Memory B cell (primary cell): ENCODE data around the gene TMEM151B.

ENCODE experiments used
- ATAC-seq: fragments of 150-1000 bp; cut with Tn5 transposase; 2 replicates; pipeline ENCODE4 v1.10.0; 2021; ENCODE audit warnings: low read depth, mild to moderate bottlenecking, moderate library complexity
- DNase-seq, 2 donors: peaks; one replicate each; pipeline ENCODE4 v3.0.0; 2022; ENCODE audit warnings: low spot score in 2 of 2
- H3K27ac Mint-ChIP-seq: one replicate; pipeline ENCODE4 v1.8.0; 2022; ENCODE audit warnings: mild to moderate bottlenecking, moderate library complexity, mixed read lengths
- H3K27me3 Mint-ChIP-seq: one replicate; pipeline ENCODE4 v1.8.0; 2022; ENCODE audit warnings: mixed read lengths
- H3K36me3 Mint-ChIP-seq: one replicate; pipeline ENCODE4 v1.8.0; 2022; ENCODE audit warnings: mild to moderate bottlenecking, mixed read lengths
- H3K4me1 Mint-ChIP-seq: one replicate; pipeline ENCODE4 v1.8.0; 2022; ENCODE audit warnings: mixed read lengths
- H3K4me3 Mint-ChIP-seq: one replicate; pipeline ENCODE4 v1.8.0; 2022; ENCODE audit warnings: mild to moderate bottlenecking, moderate library complexity, mixed read lengths
- H3K9me3 Mint-ChIP-seq: one replicate; pipeline ENCODE4 v1.8.0; 2022; ENCODE audit warnings: mixed read lengths

The TMEM151B gene

GRCh38 chr6:44285552-44286284, 15.5 kb downstream of the TMEM151B start:
- peaks cover 3% of the 10 kb centered on the region for H3K36me3 Mint-ChIP-seq
- no peaks in the 10 kb centered on the region for H3K4me1 Mint-ChIP-seq
- peaks cover 39% of the 10 kb centered on the region for H3K27me3 Mint-ChIP-seq
- DNase-seq: no peak
- H3K4me3 Mint-ChIP-seq: no peak overlapping the region
- ATAC-seq: no peak
- H3K27ac Mint-ChIP-seq: no peak overlapping the region
- no peaks in the 10 kb centered on the region for H3K9me3 Mint-ChIP-seq

DNA sequence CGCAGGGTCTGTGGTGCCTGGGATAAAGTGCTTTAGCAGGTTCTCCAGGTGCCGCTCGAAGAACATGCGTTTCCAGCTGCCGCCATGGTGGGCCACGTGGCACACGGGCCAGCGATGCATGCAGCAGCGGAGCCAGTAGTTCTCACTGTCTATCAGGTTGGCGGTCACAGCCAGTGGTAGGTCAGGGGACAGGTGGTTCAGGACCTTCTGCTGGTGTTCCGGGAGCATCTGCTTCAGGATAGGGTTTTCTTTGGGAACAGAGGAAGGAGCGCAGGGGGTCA, 16.0 kb downstream of the TMEM151B start:
- Mint-ChIP-seq H3K36me3 (peaks cover 3% of the 10 kb centered on the region), H3K27me3 (peaks cover 38% of the 10 kb centered on the region), H3K9me3 (no peaks in the 10 kb centered on the region), H3K27ac (no peak overlapping the region), H3K4me3 (no peak overlapping the region), H3K4me1 (no peaks in the 10 kb centered on the region)
- DNase-seq (no peak), ATAC-seq (no peak)

GRCh38 chr6:44286747-44287146, 16.5 kb downstream of the TMEM151B start:
- no peak overlapping the region for H3K27ac Mint-ChIP-seq
- no peaks in the 10 kb centered on the region for H3K9me3 Mint-ChIP-seq
- DNase-seq (no peak), ATAC-seq (no peak)
- H3K27me3 Mint-ChIP-seq: peaks cover 40% of the 10 kb centered on the region
- H3K36me3 Mint-ChIP-seq: peaks cover 3% of the 10 kb centered on the region
- no peak overlapping the region for H3K4me3 Mint-ChIP-seq
- no peaks in the 10 kb centered on the region for H3K4me1 Mint-ChIP-seq

- Mint-ChIP-seq H3K9me3 (no peaks in the 10 kb centered on the region), H3K27me3 (peaks cover 34% of the 10 kb centered on the region), H3K4me3 (no peak overlapping the region), H3K27ac (no peak overlapping the region), H3K36me3 (peaks cover 3% of the 10 kb centered on the region), H3K4me1 (no peaks in the 10 kb centered on the region)
- no peak for ATAC-seq
- DNase-seq: no peak
Observed at GRCh38 chr6:44289726-44290260, 19.5 kb downstream of the TMEM151B start.

GRCh38 chr6:44291841-44292240, 21.6 kb downstream of the TMEM151B start:
- DNase-seq: no peak
- ATAC-seq: no peak
- Mint-ChIP-seq H3K9me3 (no peaks in the 10 kb centered on the region), H3K27me3 (peaks cover 39% of the 10 kb centered on the region), H3K27ac (no peak overlapping the region), H3K4me3 (no peak overlapping the region), H3K36me3 (no peaks in the 10 kb centered on the region), H3K4me1 (no peaks in the 10 kb centered on the region)

- Mint-ChIP-seq H3K9me3 (no peaks in the 10 kb centered on the region), H3K4me3 (no peak overlapping the region), H3K4me1 (peaks cover 2% of the 10 kb centered on the region), H3K36me3 (no peaks in the 10 kb centered on the region), H3K27me3 (peaks cover 35% of the 10 kb centered on the region), H3K27ac (no peak overlapping the region)
- DNase-seq: no peak
- no peak for ATAC-seq
Observed at GRCh38 chr6:44292661-44293365, 22.6 kb downstream of the TMEM151B start.

- no peak for ATAC-seq
- DNase-seq: no peak
- Mint-ChIP-seq H3K4me3 (no peak overlapping the region), H3K27ac (no peak overlapping the region), H3K36me3 (peaks cover under 1% of the 10 kb centered on the region), H3K27me3 (peaks cover 30% of the 10 kb centered on the region), H3K4me1 (peaks cover 3% of the 10 kb centered on the region), H3K9me3 (no peaks in the 10 kb centered on the region)
Observed at GRCh38 chr6:44294832-44295791, 24.9 kb downstream of the TMEM151B start.

DNA sequence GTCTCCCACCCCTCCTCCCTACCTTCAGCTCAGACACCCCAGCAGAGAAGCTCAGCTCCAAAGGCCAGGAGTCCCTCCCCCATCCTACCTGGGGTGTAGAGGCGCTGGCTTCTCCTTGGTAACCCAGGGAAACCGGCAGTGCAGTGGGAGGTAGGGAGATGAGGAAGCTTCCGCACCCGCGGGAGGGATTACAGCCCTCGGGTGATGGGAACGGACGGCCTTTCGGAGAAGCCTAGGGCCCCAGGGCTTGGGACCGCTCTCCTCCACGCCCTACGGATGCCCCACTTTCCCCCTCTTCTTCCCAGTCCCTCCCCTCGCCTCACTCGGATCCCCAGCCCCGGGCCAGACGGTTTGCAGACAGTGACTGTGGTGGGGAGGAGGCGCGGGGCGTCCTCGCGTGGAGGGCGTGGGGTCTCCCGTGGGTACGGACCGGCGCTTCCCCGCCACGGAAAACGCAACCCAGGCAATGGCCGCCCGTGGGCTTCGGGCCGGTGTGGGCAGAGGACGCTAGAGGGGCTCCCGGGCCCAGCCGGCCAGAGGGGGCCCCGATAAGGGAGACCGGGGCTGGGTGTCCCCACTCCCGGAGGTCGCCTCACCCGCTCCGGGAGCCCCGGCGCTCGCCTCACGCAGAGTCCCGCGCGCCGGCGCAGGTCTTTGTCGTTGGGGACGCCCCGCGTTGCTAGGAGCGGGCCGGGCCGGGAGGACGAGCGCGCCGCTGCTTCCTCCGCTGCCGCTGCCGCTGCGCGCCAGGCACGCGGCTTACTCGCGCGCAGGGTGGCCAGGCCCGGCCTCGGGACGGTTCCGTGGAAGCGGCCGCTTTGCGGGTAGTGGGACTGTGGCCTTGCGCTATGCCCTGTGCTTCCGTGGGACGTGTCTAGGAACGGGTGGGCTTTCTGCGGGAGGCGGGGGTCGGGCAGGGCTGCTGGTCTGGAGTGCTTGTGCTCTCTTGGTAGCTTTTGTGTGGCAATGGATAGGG, 27.1 kb downstream of the TMEM151B start:
- Mint-ChIP-seq H3K4me3 (peak overlapping the region; percentile 52), H3K9me3 (no peaks in the 10 kb centered on the region), H3K27ac (no peak overlapping the region), H3K27me3 (peaks cover 21% of the 10 kb centered on the region), H3K36me3 (peaks cover 14% of the 10 kb centered on the region), H3K4me1 (peaks cover 3% of the 10 kb centered on the region)
- peak; percentile 89 for ATAC-seq
- peak in 1 of 2 donors; percentile 41 for DNase-seq

DNA sequence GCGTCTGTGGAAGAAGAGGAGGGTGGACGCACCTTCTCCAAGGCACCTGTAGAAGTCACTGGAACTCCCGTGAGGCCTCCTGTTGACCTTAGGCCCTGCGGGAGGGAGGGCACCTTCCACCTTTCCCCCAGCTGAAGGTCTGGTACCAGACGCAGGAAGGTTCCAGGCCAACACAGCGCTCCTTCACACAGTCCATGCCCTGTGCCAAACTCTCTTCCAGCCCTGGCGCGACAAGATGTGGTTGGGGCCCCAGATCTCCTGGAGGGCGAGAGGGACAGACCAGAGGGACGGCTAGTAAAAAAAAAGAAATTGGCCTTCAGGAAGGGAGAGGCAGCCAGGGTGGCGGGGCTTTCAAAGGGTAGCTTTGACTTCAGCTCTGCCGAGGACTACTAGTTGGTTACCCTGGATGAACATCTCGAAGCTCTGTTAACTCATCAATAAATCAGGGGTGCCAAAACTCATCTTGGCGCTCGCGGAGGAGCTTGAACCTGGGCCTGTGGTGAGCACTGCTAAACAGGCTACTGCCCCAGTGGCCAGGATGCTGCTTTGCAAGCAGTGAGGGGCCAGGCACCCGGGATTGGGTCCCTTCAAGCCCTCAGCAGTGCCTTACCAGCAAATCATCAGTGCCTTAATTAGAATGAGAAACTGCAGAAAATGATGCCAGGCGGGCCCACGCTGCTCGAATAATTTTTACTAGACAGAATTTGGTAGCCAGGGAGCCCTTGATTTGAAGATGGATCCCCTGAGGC, 28.0 kb downstream of the TMEM151B start:
- DNase-seq (no peak), ATAC-seq (no peak)
- Mint-ChIP-seq H3K27ac (no peak overlapping the region), H3K36me3 (peaks cover 15% of the 10 kb centered on the region), H3K4me1 (peaks cover 3% of the 10 kb centered on the region), H3K4me3 (peak overlapping the region; percentile 52), H3K27me3 (peaks cover 18% of the 10 kb centered on the region), H3K9me3 (no peaks in the 10 kb centered on the region)

DNA sequence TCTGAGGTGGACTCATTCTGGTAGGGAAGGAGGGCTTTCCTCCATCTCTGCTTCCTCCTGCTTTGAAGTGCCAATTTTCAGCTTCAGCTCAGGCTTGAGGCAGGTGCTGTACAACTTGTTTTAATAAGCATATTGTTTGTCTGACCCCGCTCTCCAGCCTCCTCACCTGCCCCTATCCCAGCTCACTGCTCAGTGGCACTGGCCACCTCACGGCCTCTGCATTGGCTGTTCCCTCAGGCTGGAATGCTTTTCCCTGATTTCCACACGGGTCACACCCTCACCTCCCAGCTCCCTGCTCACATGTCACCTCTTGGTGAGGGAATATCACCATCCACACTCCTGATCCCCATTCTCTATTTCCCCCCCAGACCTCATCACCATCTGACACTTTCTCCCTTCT, 28.6 kb downstream of the TMEM151B start:
- H3K4me1 Mint-ChIP-seq: peaks cover 3% of the 10 kb centered on the region
- H3K9me3 Mint-ChIP-seq: no peaks in the 10 kb centered on the region
- H3K27me3 Mint-ChIP-seq: peaks cover 18% of the 10 kb centered on the region
- no peak overlapping the region for H3K4me3 Mint-ChIP-seq
- peaks cover 20% of the 10 kb centered on the region for H3K36me3 Mint-ChIP-seq
- DNase-seq: no peak
- no peak for ATAC-seq
- no peak overlapping the region for H3K27ac Mint-ChIP-seq

DNA sequence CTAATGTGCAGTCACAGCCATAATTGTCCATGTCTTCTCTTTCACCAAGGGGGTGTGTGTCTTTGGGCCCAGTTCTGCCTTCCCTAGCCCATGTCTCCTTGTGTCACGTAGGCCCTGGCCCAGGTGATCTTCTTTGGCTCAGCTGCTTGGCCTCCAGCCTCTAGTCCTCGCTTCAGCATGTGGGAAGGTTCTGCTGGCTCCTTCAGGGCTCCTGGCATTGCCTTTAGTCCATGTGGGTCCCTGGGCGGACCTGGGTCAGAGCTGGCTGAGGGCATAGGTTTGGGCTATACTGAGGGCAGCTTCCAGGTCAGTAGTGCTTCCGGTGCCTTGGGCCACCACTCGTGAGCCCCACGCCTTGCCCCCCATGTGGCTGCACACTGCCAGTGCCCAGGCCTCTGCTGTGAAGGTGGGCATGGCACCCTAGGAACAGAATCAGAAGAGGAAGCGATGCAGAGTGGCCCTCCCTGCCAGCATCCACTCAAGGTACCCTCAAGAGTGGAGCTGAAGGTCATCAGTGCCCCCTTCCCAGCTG, 30.1 kb downstream of the TMEM151B start:
- DNase-seq (no peak), ATAC-seq (no peak)
- Mint-ChIP-seq H3K9me3 (no peaks in the 10 kb centered on the region), H3K27me3 (peaks cover 16% of the 10 kb centered on the region), H3K27ac (no peak overlapping the region), H3K4me3 (no peak overlapping the region), H3K36me3 (peaks cover 20% of the 10 kb centered on the region), H3K4me1 (peaks cover 3% of the 10 kb centered on the region)

- Mint-ChIP-seq H3K9me3 (no peaks in the 10 kb centered on the region), H3K4me1 (peaks cover 3% of the 10 kb centered on the region), H3K27ac (no peak overlapping the region), H3K36me3 (peaks cover 25% of the 10 kb centered on the region), H3K4me3 (no peak overlapping the region), H3K27me3 (peaks cover 14% of the 10 kb centered on the region)
- no peak for DNase-seq
- no peak for ATAC-seq
Observed at GRCh38 chr6:44301106-44301505, 30.9 kb downstream of the TMEM151B start.
